ENCODE data around the gene CCL14. TPM values are rescaled to one million over a fixed set of nuclear protein-coding genes. Genes with fewer than 3 reads are reported as not detected.
"Not testable (repeated sequence)": the region's sequence is repeated elsewhere in the genome, so short reads cannot be mapped to it uniquely, and the experiment has no call there.

CCL14 gene
- total and polyA plus RNA-seq, 9 of the 15 experiments (the other 6 are each of a cell fraction or from before 2014, with no cell fraction given), result not detected

DNA sequence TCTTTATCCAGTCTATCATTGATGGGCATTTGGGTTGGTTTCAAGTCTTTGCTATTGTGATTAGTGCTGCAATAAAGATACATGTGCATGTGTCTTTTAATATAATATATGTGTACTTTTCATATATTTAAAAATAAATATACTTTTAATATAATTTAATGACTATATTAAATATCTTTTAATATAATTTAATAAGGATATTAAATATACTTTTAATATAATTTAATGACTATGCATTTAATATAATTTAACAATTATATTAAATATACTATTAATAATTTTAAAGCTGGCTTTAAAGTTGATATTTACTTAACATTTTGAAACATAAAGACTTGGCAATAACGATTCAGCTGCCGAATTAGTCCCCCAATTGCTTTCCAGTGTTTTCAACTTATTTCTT, 30.0 kb upstream of the CCL14 start (continued):
- no peak for TF ChIP-seq SFPQ (IDR thresholded peaks at IDR 0.05; ENCODE audit: low read depth, low read length)
- TF ChIP-seq CLOCK (CRISPR knock-in tag; IDR thresholded peaks at IDR 0.05; ENCODE audit: borderline replicate concordance), result no peak
- no peak for TF ChIP-seq ZSCAN29 (IDR thresholded peaks at IDR 0.05)
- TF ChIP-seq, protein P1, sequence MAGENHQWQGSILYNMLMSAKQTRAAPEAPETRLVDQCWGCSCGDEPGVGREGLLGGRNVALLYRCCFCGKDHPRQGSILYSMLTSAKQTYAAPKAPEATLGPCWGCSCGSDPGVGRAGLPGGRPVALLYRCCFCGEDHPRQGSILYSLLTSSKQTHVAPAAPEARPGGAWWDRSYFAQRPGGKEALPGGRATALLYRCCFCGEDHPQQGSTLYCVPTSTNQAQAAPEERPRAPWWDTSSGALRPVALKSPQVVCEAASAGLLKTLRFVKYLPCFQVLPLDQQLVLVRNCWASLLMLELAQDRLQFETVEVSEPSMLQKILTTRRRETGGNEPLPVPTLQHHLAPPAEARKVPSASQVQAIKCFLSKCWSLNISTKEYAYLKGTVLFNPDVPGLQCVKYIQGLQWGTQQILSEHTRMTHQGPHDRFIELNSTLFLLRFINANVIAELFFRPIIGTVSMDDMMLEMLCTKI (IDR thresholded peaks at IDR 0.05; ENCODE audit: partially characterized antibody), result no peak
- no peak for TF ChIP-seq GABPB1 (CRISPR knock-in tag; IDR thresholded peaks at IDR 0.05)

GRCh38 chr17:36015895-36016294, 29.4 kb upstream of the CCL14 start:
- H3K9me3 ChIP-seq (replicated peaks; ENCODE audit: control insufficient read depth, insufficient read depth, low read depth, low read length); H3K9me1 ChIP-seq (ENCODE audit: control insufficient read depth, insufficient read depth, low read length); in situ Hi-C loops (cut with MboI); H3K79me2 ChIP-seq (ENCODE audit: control insufficient read depth, insufficient read depth, low read length); H3K9ac ChIP-seq (ENCODE audit: insufficient read depth in 1 of 2, low read depth in 2 of 2, low read length in 2 of 2); H3K27me3 ChIP-seq (ENCODE audit: control insufficient read depth in 2 of 2, insufficient read depth in 2 of 2, low read length in 2 of 2); H3K4me2 ChIP-seq (ENCODE audit: insufficient read depth, low read length); H2AFZ ChIP-seq (ENCODE audit: low read depth, low read length); H3K36me3 ChIP-seq (ENCODE audit: control insufficient read depth, insufficient read depth, low read length); CTCF ChIA-PET (ENCODE audit: low intra/inter-chr PET ratio); H3K27ac ChIP-seq (ENCODE audit: extremely low read depth, low read depth, low read length); intact Hi-C loops (cut with micrococcal nuclease); DNase-seq (ENCODE audit: extremely low read depth in 1 of 4, low spot score in 3 of 4); H3K4me1 ChIP-seq (replicated peaks in 1 of 2; ENCODE audit: control insufficient read depth in 2 of 2, insufficient read depth in 2 of 2, low read length in 2 of 2); FAIRE-seq; H4K20me1 ChIP-seq (replicated peaks; ENCODE audit: control insufficient read depth, insufficient read depth, low read length); H3K4me3 ChIP-seq; BruUV-seq (replicated peaks); ATAC-seq; POLR2A ChIA-PET: not testable (repeated sequence)
- WGBS (ENCODE audit: insufficient coverage, low coverage, missing lambda C conversion rate), result 35% methylated on average over 4 of the region's 4 CpGs

Data from K562 (cell line).